Parathyroid adenoma (tissue), 2 donors: ENCODE results near the gene IRGQ.
A peak's percentile ranks its signal among the peaks of the same experiment; 100 is the strongest.

Experiments used
- H2AFZ ChIP-seq: fragments of 300-600 bp; sonication (generic); one replicate; pipeline ENCODE4 v1.7.0; 2017; ENCODE audit warnings: antibody characterized with exemption, mild to moderate bottlenecking
- H3K27ac ChIP-seq: fragments of 300-600 bp; sonication (generic); one replicate; pipeline ENCODE4 v1.7.0; 2017
- H3K27me3 ChIP-seq: fragments of 300-600 bp; sonication (generic); one replicate; pipeline ENCODE4 v1.7.0; 2017; ENCODE audit warnings: low read length; ENCODE audit not compliant: control insufficient read depth, insufficient read depth
- H3K36me3 ChIP-seq: fragments of 300-600 bp; sonication (generic); one replicate; pipeline ENCODE4 v1.7.0; 2017; ENCODE audit warnings: low read length; ENCODE audit not compliant: control insufficient read depth, insufficient read depth
- H3K4me1 ChIP-seq: fragments of 300-600 bp; sonication (generic); one replicate; pipeline ENCODE4 v1.7.0; 2017; ENCODE audit warnings: control low read depth
- H3K4me2 ChIP-seq: fragments of 300-600 bp; sonication (generic); one replicate; pipeline ENCODE4 v1.7.0; 2017; ENCODE audit warnings: low read length
- H3K4me3 ChIP-seq: fragments of 300-600 bp; sonication (generic); one replicate; pipeline ENCODE4 v1.7.0; 2017; ENCODE audit warnings: low read depth, low read length
- H3K79me2 ChIP-seq: fragments of 300-600 bp; sonication (generic); one replicate; pipeline ENCODE4 v1.7.0; 2017; ENCODE audit warnings: control low read depth
- H3K9ac ChIP-seq: fragments of 300-600 bp; sonication (generic); one replicate; pipeline ENCODE4 v1.7.0; 2017; ENCODE audit warnings: mild to moderate bottlenecking
- H3K9me3 ChIP-seq: fragments of 300-600 bp; sonication (generic); one replicate; pipeline ENCODE4 v1.7.0; 2017; ENCODE audit warnings: low read length; ENCODE audit not compliant: control insufficient read depth
- TF ChIP-seq, protein P1 (sequence below): fragments of 300-600 bp; sonication (generic); IDR thresholded peaks from one replicate; pipeline ENCODE4 v1.7.0; 2017; ENCODE audit warnings: antibody characterized with exemption, mild to moderate bottlenecking
- donor health status: primary hyperparathyroidism.

Gene IRGQ

DNA sequence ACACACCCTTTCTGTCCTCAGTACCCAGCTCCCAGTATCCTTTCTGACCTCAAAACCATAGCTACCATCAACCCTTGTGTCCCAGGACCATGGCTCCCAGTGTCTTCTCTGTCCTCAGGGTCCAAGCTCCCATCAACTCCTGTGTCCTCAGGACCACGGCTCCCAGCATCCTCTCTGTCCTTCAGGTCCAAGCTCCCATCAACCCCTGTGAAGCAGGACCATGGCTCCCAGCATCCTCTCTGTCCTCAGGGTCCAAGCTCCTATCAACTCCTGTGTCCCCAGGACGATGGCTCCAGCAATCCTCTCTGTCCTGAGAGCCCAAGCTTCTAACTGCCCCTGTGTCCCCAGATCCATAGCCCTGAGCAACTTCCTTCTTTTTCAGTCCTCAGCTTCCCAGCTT lies 45.4 kb upstream of the IRGQ start:
- no peaks in the 10 kb centered on the region for H3K27me3 ChIP-seq
- H3K9me3 ChIP-seq, result no peaks in the 10 kb centered on the region
- H3K9ac ChIP-seq, result no peak overlapping the region
- no peaks in the 10 kb centered on the region for H3K36me3 ChIP-seq
- no peak overlapping the region for H3K4me2 ChIP-seq
- TF ChIP-seq, protein P1, sequence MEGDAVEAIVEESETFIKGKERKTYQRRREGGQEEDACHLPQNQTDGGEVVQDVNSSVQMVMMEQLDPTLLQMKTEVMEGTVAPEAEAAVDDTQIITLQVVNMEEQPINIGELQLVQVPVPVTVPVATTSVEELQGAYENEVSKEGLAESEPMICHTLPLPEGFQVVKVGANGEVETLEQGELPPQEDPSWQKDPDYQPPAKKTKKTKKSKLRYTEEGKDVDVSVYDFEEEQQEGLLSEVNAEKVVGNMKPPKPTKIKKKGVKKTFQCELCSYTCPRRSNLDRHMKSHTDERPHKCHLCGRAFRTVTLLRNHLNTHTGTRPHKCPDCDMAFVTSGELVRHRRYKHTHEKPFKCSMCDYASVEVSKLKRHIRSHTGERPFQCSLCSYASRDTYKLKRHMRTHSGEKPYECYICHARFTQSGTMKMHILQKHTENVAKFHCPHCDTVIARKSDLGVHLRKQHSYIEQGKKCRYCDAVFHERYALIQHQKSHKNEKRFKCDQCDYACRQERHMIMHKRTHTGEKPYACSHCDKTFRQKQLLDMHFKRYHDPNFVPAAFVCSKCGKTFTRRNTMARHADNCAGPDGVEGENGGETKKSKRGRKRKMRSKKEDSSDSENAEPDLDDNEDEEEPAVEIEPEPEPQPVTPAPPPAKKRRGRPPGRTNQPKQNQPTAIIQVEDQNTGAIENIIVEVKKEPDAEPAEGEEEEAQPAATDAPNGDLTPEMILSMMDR, result no peak
- no peak overlapping the region for H3K27ac ChIP-seq
- H3K4me3 ChIP-seq, result no peak overlapping the region
- no peaks in the 10 kb centered on the region for H3K4me1 ChIP-seq
- no peak overlapping the region for H2AFZ ChIP-seq
- H3K79me2 ChIP-seq, result no peaks in the 10 kb centered on the region

- Histone ChIP-seq H3K9me3 (no peaks in the 10 kb centered on the region), H3K4me3 (peak overlapping the region; percentile 52), H3K4me2 (peak overlapping the region; percentile 89), H3K4me1 (peaks cover under 1% of the 10 kb centered on the region), H3K9ac (no peak overlapping the region), H2AFZ (peak overlapping the region; percentile 80), H3K27me3 (no peaks in the 10 kb centered on the region), H3K79me2 (no peaks in the 10 kb centered on the region), H3K36me3 (no peaks in the 10 kb centered on the region), H3K27ac (no peak overlapping the region)
- TF ChIP-seq, protein P1, result no peak
Measured at GRCh38 chr19:43640424-43640757, 44.5 kb upstream of the IRGQ start.

GRCh38 chr19:43639519-43640423 lies 43.8 kb upstream of the IRGQ start, which contains the start of gene CADM4:
Gene CADM4 (minus strand): TSS chr19:43639850. CDS start chr19:43639790, 60 bp downstream.
- Histone ChIP-seq H2AFZ (peak within 1 kb of the TSS; percentile 80), H3K4me1 (peaks cover 6% of the 10 kb centered on the region), H3K27ac (peak within 1 kb of the TSS; percentile 13), H3K79me2 (peaks cover 4% of the 10 kb centered on the region), H3K4me2 (peak within 1 kb of the TSS; percentile 89), H3K27me3 (no peaks in the 10 kb centered on the region), H3K36me3 (no peaks in the 10 kb centered on the region), H3K9me3 (no peaks in the 10 kb centered on the region), H3K4me3 (peak within 1 kb of the TSS; percentile 59), H3K9ac (no peak within 1 kb of the TSS)
- TF ChIP-seq, protein P1, result no peak

- no peak overlapping the region for H3K9ac ChIP-seq
- H3K4me1 ChIP-seq, result peaks cover 7% of the 10 kb centered on the region
- peak overlapping the region; percentile 13 for H3K27ac ChIP-seq
- no peaks in the 10 kb centered on the region for H3K9me3 ChIP-seq
- H3K36me3 ChIP-seq, result no peaks in the 10 kb centered on the region
- TF ChIP-seq, protein P1, result no peak
- H3K4me2 ChIP-seq, result peak overlapping the region; percentile 69
- no peak overlapping the region for H2AFZ ChIP-seq
- H3K27me3 ChIP-seq, result no peaks in the 10 kb centered on the region
- H3K4me3 ChIP-seq, result peak overlapping the region; percentile 59
- peaks cover 5% of the 10 kb centered on the region for H3K79me2 ChIP-seq
Measured at GRCh38 chr19:43638995-43639518, 43.1 kb upstream of the IRGQ start.
